HG02981 (cell line): ENCODE results near the gene GBP7.
A peak's percentile ranks its signal among the peaks of the same experiment; 100 is the strongest.
"Not testable (repeated sequence)": the region's sequence is repeated elsewhere in the genome, so short reads cannot be mapped to it uniquely, and the experiment has no call there.

Source experiments
- ATAC-seq: cut with Tn5 transposase; IDR thresholded peaks from one replicate; pipeline ENCODE4 v1.9.1; 2021; ENCODE audit warnings: mild to moderate bottlenecking, moderate library complexity; ENCODE audit not compliant: unreplicated experiment

GBP7 gene

GRCh38 chr1:89170170-89171066 is 5.4 kb downstream of the GBP7 start:
- ATAC-seq, result no peak

GRCh38 chr1:89169166-89169565 is 6.6 kb downstream of the GBP7 start:
- no peak for ATAC-seq

- no peak for ATAC-seq
Measured at GRCh38 chr1:89167590-89168230, 8.1 kb downstream of the GBP7 start.

- no peak for ATAC-seq
Measured at GRCh38 chr1:89166705-89167104, 9.1 kb downstream of the GBP7 start.

DNA sequence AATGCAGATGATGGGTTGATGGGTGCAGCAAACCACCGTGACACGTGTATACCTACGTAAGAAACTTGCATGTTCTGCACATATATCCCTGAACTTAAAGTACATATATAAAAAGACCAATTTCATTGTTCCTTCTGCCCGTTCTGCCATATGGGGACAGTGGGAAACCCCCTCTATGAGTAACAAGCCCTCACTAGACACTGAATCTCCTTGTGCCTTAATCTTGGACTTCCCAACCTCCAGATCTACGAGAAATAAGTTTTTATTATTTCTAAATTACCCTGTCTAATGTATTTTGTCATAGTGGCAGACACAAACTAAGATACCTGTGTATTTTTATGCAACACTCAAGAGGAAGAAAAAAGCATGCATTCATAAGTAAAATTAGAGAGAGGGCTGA is 10.0 kb downstream of the GBP7 start:
- no peak for ATAC-seq

DNA sequence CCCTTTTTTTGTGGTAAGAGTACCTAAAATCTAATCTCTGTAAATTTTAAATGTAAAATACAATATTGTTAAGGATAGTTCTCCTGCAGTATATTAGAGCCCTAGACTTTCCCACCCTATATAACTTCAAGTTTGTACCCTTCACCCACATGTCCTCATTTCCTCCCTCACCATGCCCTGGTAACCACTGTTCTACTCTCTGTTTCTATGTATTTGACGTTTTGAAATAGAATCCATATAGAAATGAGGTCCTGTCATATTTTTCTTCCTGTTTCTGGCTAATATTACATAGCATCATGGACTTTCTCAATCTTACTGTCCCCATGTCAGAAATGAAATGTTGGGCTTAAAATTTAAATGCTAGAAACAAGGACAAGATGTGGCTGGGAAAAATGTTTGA is 24.8 kb downstream of the GBP7 start:
- no peak for ATAC-seq

DNA sequence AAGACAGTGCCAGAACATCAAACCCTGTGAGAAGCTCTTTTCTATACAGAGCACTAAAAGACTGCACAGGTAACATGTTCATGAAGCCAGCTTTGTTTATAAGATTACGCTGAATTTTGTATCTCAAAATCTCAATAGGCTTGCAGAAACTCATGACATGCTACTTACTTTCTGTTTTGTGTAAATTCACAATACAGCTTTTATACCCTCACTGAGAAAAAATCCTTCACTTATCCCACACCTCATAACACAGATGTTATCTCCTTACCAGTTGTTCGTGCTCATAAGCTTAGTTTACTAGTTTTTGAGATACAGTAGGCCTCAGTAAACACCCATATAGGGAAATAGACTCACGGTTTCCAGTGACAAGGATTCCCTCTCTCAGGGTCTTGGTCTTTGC is 25.8 kb downstream of the GBP7 start:
- no peak for ATAC-seq

DNA sequence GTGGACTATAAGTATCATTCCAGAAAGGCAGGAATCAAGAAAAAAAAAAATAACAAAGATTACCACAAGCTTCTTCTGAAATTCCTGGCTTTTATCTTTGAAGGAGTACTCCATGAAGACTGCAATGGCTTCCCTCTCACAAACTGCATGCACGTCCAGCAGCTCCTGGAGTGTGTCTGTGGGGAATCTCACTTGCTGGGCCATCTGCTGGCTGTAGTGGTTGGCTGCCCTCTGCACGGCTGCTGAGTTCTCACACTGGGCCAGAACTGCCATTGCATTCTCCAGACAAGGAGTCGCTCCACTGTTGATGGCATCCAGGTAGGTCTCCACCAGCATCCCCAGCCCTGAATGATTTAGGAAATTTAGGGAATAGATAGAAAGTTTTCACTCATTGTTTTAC is 26.6 kb downstream of the GBP7 start:
- no peak for ATAC-seq

- ATAC-seq, result no peak
Measured at GRCh38 chr1:89147678-89148658, 27.8 kb downstream of the GBP7 start.

- ATAC-seq, result no peak
Measured at GRCh38 chr1:89146721-89147120, 29.1 kb downstream of the GBP7 start.

GRCh38 chr1:89143484-89143883 is 32.3 kb downstream of the GBP7 start:
- no peak for ATAC-seq

DNA sequence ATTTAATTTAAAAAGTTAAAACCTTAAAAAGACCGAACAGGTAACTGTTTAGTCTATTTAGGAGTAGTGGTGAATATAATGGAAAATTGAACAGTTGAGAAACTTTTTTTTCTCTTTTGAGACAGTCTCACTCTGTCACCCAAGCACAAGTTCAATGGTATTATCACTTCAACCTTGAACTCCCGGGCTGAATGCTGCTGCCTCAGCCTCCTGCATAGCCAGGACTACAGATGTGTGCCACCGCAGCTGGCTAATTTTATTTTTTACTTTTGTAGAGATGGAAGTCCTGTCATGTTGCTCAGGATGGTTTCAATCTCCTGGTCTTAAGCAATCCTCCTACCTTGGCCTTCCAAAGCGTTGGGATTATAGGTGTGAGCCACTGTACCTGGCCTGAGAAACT is 33.6 kb downstream of the GBP7 start:
- no peak for ATAC-seq

DNA sequence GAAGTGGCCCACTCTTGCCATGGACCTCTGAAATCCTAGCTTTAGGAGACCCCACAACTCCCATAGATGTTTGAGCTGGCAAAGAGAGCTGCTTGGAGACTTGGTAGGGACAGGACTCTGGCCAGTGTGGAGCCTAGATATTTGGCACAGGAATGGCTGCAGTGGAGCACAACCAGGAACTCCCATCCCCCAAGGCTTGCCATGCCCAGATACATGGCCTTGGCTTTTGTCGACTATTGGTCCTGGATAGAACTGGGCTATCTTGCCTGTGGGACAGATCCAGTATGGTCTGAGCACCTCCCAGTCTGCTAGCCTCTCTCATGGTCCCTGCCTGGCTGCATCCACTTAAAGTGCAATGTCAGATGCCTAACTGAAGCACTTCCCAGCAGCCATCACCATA is 42.1 kb downstream of the GBP7 start:
- no peak for ATAC-seq

- ATAC-seq, result no peak
Measured at GRCh38 chr1:89130716-89131115, 45.1 kb downstream of the GBP7 start.

DNA sequence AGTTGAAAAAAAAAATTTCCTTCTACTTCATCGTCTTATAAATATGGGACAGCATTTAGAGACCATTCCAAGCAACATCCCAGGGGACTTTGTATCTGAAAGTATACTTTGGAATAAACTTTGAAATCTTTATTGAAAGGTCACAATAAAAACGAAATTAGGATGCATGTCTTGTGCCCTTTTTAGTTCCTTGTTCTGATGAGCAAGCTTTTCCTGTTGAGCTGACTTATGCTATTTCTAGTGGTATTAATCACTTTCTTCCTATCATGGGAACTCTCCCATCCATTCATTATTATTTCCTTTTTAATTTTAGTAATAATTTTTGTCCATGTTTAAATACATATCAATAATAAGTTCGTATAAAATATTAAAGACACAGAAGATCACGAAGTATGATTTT is 45.9 kb downstream of the GBP7 start:
- no peak for ATAC-seq

DNA sequence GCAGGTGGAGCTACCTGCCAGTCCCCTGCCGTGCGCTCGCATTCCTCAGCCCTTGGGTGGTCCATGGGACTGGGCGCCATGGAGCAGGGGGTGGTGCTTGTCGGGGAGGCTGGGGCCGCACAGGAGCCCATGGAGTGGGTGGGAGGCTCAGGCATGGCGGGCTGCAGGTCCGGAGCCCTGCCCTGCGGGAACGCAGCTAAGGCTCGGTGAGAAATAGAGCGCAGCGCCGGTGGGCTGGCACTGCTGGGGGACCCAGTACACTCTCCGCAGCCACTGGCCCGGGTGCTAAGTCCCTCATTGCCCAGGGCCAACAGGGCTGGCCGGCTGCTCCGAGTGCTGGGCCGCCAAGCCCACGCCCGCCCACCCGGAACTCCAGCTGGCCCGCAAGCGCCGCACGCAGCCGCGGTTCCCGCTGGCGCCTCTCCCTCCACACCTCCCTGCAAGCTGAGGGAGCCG is 47.8 kb downstream of the GBP7 start:
- not testable (repeated sequence) for ATAC-seq

DNA sequence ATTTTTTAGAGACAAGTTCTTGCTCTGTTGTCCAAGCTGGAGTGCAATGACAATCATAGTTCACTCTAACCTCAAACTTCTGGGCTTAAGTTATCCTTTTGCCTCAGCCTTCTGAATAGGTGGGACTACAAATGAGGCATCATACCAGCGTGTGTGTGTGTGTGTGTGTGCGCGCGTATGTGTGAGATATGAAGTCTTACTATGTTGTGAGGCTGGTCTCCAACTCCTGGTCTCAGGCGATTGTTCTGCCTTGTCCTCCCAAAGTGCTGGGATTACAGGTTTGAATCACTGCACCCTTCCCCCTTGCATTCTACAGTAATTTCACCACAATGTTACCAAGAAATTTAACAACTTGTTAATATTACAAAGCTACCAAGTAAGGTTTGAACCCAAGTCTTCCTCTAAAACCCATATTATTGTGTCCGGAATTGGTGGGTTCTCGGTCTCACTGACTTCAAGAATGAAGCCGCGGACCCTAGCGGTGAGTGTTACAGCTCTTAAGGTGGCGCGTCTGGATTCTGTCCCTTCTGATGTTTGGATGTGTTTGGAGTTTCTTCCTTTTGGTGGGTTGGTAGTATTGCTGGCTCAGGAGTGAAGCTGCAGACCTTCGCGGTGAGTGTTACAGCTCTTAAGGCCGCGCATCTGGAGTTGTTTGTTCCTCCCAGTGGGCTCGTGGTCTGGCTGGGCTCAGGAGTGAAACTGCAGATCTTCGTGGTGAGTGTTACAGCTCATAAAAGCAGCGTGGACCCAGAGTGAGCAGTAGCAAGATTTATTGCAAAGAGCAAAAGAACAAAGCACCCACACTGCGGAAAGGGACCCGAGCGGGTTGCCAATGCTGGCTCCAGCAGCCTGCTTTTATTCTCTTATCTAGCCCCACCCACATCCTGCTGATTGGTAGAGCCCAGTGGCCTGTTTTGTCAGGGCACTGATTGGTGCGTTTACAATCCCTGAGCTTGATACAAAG is 48.9 kb downstream of the GBP7 start:
- not testable (repeated sequence) for ATAC-seq

DNA sequence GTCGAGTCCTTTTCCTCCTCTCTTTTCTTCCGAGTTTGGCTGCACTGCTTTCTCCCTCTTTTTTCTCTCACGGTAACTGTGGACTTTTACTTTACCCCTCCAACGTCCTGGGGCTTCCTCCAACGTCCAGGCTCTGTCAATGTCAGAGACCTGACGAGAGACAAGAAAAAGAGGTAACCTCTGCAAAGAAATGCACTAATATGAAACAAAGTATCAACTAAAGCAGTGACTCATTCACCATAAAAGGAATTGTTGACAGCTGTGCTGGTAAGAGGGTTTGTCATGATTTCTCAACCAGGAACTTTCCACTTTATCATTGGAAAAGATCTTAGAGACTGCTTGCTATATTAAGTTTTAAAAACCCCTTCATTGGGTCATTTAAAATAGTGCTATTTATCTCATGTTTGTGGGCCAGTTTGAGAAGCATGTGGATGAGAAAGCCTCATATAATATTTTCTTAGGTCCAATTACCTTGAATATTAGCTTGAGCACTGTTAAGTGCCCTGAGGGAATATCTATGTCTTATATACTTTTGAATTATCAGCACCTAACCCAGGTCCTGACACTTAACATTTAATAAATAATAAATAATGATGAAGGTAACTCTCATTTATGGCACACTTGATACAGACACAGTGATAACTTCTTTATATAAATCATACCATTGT is 49.8 kb downstream of the GBP7 start, which contains the start of gene GBP2:
Gene GBP2 (minus strand): TSS at position 202 of the 668 bp plus-strand sequence. CDS start 4,148 bp downstream, outside the sequence.
- ATAC-seq, result peak; percentile 61

DNA sequence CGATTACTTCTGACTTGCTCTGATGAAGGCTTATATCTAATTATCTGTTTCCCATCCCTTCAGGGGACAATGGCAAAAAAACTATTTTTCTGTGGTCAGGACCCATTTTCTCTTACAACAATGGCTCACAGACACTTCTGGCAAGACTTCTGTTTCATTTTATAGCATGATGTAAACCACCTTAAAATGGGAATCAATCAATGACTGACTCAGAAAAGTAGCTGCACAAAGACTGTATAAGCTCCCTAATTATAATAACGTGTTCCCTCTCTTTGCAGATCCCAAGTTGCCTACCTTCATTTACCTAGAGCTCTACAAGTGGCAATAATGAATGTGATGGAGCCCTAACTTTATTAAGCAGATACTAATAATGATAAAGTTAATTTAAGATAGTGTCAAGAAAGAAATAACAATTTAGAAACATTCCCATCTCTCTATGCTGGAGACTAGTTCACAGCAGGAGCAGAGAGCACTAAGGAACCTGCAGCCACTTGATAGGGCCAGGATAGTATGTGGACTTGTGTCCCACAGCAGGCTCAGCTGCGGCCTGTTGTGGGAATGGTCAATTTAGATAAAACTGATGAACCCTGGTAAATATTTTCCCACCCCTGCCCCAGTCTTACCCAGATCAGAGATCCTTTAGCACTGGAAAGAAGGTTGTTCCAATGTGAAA is 50.4 kb downstream of the GBP7 start:
- peak; percentile 31 for ATAC-seq
